Kidney (tissue), 14 donors: Measurements from ENCODE around the gene PRAF2. TPM values are rescaled to one million over a fixed set of nuclear protein-coding genes. Genes with fewer than 3 reads are reported as not detected.

Source experiments
- DNase-seq, 5 donors: peaks; one replicate each; pipeline ENCODE4 v3.0.0-alpha.2; 2013 to 2020
- FAIRE-seq: peaks from 2 replicates; lab custom pipeline; 2012; peaks lifted over from hg19 to GRCh38; lab: Jason Lieb, UNC
- H3K27ac ChIP-seq, 2 donors: one replicate each; pipeline ENCODE4 v1.7.0; 2013; ENCODE audit warnings: low read depth in 2 of 2, low read length in 2 of 2, inconsistent platforms in 1 of 2
- H3K27me3 ChIP-seq: one replicate; pipeline ENCODE4 v1.7.1; 2013; ENCODE audit warnings: low read length, inconsistent platforms; ENCODE audit not compliant: control insufficient read depth, insufficient read depth
- H3K36me3 ChIP-seq, 3 donors: one replicate each; pipeline versions ENCODE4 v1.7.0 to v1.7.1; 2013; ENCODE audit warnings: low read length in 3 of 3, control low read depth in 1 of 3, inconsistent platforms in 1 of 3; ENCODE audit not compliant: insufficient read depth in 3 of 3, control insufficient read depth in 2 of 3
- H3K4me1 ChIP-seq, 3 donors: one replicate each; pipeline versions ENCODE4 v1.7.0 to v1.7.1; 2013; ENCODE audit warnings: low read length in 3 of 3, inconsistent platforms in 1 of 3, low read depth in 1 of 3; ENCODE audit not compliant: control insufficient read depth in 2 of 3, insufficient read depth in 2 of 3
- H3K4me3 ChIP-seq, 3 donors: one replicate each; pipeline versions ENCODE4 v1.7.0 to v1.8.1; 2013; ENCODE audit warnings: low read length in 3 of 3, control low read depth in 1 of 3, inconsistent platforms in 1 of 3
- H3K9ac ChIP-seq, 3 donors: one replicate each; pipeline versions ENCODE4 v1.7.0 to v1.7.1; 2013; ENCODE audit warnings: low read length in 3 of 3, control low read depth in 1 of 3, inconsistent platforms in 1 of 3
- H3K9me3 ChIP-seq, 3 donors: one replicate each; pipeline versions ENCODE4 v1.7.0 to v1.7.1; 2013; ENCODE audit warnings: low read length in 3 of 3, control low read depth in 1 of 3, inconsistent platforms in 1 of 3; ENCODE audit not compliant: control insufficient read depth in 2 of 3, insufficient read depth in 1 of 3
- CTCF ChIP-seq: IDR thresholded peaks from 3 replicates; pipeline ENCODE4 v1.5.1; 2012; ENCODE audit warnings: mild to moderate bottlenecking, moderate library complexity, borderline replicate concordance; ENCODE audit not compliant: insufficient read depth; ENCODE audit errors: extremely low read depth
- intact Hi-C: fragments of 100-400 bp; cut with DNase I; formaldehyde crosslinking; loops from one replicate; pipeline ENCODE4 v1.11.1; 2022
- polyA plus RNA-seq: library from polyadenylated mRNA; stranded (reverse); fragments of 350-450 nt; fragmentation: Illumina TruSeq; extraction: RNeasy Lipid Tissue Mini Kit (QIAGEN cat#74804); gene quantifications from one replicate; pipeline ENCODE4 v1.2.3, GENCODE V29; 2014; ENCODE audit warnings: low read depth, low replicate concordance; ENCODE audit not compliant: insufficient read depth
- total RNA-seq: library from RNA; stranded (reverse); fragmentation: NEBNext Ultra II Directional; extraction: Animal tissue kit (Norgen Biotek cat#: 25700); gene quantifications from one replicate; pipeline ENCODE4 v1.2.1, GENCODE V29; 2021
- donor health status: control.
- donor health status: control.
- donor health status: control.
- donor health status: control.
- donor health status: control.
- donor health status: DM: yes; HTN: yes; CAD: no.
- donor health status: Normal renal cell carcinoma (clear cell type).

Gene PRAF2
- total and polyA plus RNA-seq, 2 donors from 2014 or later = 24.0 to 47.9 TPM

- no peak overlapping the region for H3K9ac ChIP-seq
- intact Hi-C loops = no loop called here
- peaks cover 0 to 4% (median 0%) of the 10 kb centered on the region in 3 donors for H3K4me1 ChIP-seq
- TF ChIP-seq CTCF = no peak
- no peaks in the 10 kb centered on the region for H3K27me3 ChIP-seq
- H3K36me3 ChIP-seq = peaks cover 0 to 2% (median 0%) of the 10 kb centered on the region in 3 donors
- H3K9me3 ChIP-seq = no peaks in the 10 kb centered on the region
- DNase-seq (no peak), FAIRE-seq (no peak)
- no peak overlapping the region for H3K4me3 ChIP-seq
- no peak overlapping the region for H3K27ac ChIP-seq
Measured at GRCh38 chrX:49082271-49082871, 8.6 kb upstream of the PRAF2 start.

GRCh38 chrX:49079489-49080428 is 6.0 kb upstream of the PRAF2 start, which contains the start of gene WDR45:
Gene WDR45, minus strand, starts transcription at chrX:49079887. Its CDS starts 1,792 bp downstream, at chrX:49078095.
- no peaks in the 10 kb centered on the region for H3K9me3 ChIP-seq
- H3K4me3 ChIP-seq = peak within 1 kb of the TSS; percentile 67 to 79 (median 75)
- H3K27ac ChIP-seq = peak within 1 kb of the TSS; percentile 88 to 91
- no peak for FAIRE-seq
- H3K27me3 ChIP-seq = no peaks in the 10 kb centered on the region
- peaks cover 0 to 9% (median 0%) of the 10 kb centered on the region in 3 donors for H3K36me3 ChIP-seq
- H3K4me1 ChIP-seq = peaks cover 0 to 4% (median 0%) of the 10 kb centered on the region in 3 donors
- intact Hi-C loops = no loop called here
- no peak for TF ChIP-seq CTCF
- peak; percentile 70 to 91 (median 79) for DNase-seq
- peak within 1 kb of the TSS; percentile 47 to 91 (median 55) for H3K9ac ChIP-seq

- Histone ChIP-seq H3K9ac (no peak overlapping the region), H3K36me3 (peaks cover 0 to 9% (median 0%) of the 10 kb centered on the region in 3 donors), H3K27me3 (no peaks in the 10 kb centered on the region), H3K27ac (no peak overlapping the region), H3K9me3 (no peaks in the 10 kb centered on the region), H3K4me3 (no peak overlapping the region), H3K4me1 (peaks cover 0 to 7% (median 0%) of the 10 kb centered on the region in 3 donors)
- intact Hi-C loops = no loop called here
- TF ChIP-seq CTCF = no peak
- FAIRE-seq (no peak), DNase-seq (no peak)
Measured at GRCh38 chrX:49077941-49078340, 4.1 kb upstream of the PRAF2 start.
